Tibial nerve (tissue), 4 donors: ENCODE results near the gene EYA4.

Experiments used
- EP300 ChIP-seq, 2 donors: sonication (generic); formaldehyde crosslinking; IDR thresholded peaks; one replicate each; pipeline ENCODE4 v1.6.1; 2017; ENCODE audit warnings: antibody characterized with exemption in 2 of 2, mild to moderate bottlenecking in 1 of 2
- POLR2A ChIP-seq, 2 donors: fragments of 450-650 bp; IDR thresholded peaks; one replicate each; pipeline ENCODE4 v1.6.1; 2017; ENCODE audit warnings: antibody characterized with exemption in 2 of 2, mild to moderate bottlenecking in 2 of 2, moderate library complexity in 2 of 2
- TF ChIP-seq, protein P1 (sequence below), 5 experiments: fragments of 200-600 bp in 3 of 5; fragments of 450-650 bp in 2 of 5; sonication (generic) in 3 of 5; IDR thresholded peaks; one replicate each; pipeline ENCODE4 v1.5.1; 2016 to 2019; ENCODE audit warnings: antibody characterized with exemption in 5 of 5, mild to moderate bottlenecking in 3 of 5, moderate library complexity in 2 of 5

DNA sequence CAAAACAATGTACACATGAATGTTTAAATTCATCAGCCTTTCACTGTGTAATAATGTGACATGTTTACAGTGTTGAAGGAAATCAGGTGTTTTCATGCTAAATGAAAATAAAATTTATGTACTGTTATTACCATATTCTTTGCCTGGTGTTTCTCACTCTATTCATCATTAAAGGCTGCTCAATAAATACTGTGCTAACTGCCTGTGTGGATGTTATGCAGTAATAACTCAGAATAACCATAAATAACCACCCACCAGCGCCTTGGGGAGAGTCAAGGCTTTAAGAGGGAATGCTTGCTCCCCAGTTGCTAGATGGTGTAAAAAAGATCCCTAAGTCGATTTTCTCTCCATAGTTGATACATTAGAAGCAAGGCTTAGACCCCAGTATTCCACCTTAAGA lies 299.9 kb downstream of the EYA4 start:
- TF ChIP-seq, protein P1, sequence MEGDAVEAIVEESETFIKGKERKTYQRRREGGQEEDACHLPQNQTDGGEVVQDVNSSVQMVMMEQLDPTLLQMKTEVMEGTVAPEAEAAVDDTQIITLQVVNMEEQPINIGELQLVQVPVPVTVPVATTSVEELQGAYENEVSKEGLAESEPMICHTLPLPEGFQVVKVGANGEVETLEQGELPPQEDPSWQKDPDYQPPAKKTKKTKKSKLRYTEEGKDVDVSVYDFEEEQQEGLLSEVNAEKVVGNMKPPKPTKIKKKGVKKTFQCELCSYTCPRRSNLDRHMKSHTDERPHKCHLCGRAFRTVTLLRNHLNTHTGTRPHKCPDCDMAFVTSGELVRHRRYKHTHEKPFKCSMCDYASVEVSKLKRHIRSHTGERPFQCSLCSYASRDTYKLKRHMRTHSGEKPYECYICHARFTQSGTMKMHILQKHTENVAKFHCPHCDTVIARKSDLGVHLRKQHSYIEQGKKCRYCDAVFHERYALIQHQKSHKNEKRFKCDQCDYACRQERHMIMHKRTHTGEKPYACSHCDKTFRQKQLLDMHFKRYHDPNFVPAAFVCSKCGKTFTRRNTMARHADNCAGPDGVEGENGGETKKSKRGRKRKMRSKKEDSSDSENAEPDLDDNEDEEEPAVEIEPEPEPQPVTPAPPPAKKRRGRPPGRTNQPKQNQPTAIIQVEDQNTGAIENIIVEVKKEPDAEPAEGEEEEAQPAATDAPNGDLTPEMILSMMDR (IDR thresholded peaks at IDR 0.05), result no peak
- TF ChIP-seq EP300 (IDR thresholded peaks at IDR 0.05) (no peak), POLR2A (IDR thresholded peaks at IDR 0.05) (no peak)
